ENCODE measurements around the gene CACNA1F.

CACNA1F gene

DNA sequence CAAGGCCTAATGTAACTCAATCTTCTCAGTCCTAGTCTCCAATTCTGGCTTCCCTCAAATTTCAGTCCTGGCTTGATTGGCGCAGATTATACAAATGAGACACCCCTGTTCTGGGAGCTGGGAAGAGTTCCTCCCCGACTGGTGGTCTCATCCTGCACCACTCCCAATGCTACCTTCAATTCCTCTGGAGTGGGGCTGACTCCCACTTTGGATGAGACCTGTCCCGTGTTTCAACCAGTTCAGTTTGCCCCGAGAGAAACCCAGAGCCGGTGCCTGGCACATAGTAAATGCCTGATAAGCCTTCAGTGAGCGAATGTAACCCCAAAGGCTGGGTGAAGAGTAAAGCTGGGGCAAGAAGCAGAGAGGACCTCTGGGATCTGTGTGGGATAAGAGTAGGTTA is 29.1 kb downstream of the CACNA1F start:
- CTCF ChIA-PET, result no interaction called here
- TF ChIP-seq, protein P1, sequence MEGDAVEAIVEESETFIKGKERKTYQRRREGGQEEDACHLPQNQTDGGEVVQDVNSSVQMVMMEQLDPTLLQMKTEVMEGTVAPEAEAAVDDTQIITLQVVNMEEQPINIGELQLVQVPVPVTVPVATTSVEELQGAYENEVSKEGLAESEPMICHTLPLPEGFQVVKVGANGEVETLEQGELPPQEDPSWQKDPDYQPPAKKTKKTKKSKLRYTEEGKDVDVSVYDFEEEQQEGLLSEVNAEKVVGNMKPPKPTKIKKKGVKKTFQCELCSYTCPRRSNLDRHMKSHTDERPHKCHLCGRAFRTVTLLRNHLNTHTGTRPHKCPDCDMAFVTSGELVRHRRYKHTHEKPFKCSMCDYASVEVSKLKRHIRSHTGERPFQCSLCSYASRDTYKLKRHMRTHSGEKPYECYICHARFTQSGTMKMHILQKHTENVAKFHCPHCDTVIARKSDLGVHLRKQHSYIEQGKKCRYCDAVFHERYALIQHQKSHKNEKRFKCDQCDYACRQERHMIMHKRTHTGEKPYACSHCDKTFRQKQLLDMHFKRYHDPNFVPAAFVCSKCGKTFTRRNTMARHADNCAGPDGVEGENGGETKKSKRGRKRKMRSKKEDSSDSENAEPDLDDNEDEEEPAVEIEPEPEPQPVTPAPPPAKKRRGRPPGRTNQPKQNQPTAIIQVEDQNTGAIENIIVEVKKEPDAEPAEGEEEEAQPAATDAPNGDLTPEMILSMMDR (IDR thresholded peaks at IDR 0.05; ENCODE audit: insufficient read depth, low read length, missing control alignments), result no peak
- POLR2A ChIA-PET, result no interaction called here
- no peak for DNase-seq (ENCODE audit: low read depth, low spot score)
- no peak overlapping the region for H3K4me3 ChIP-seq (ENCODE audit: low read depth, low read length)

DNA sequence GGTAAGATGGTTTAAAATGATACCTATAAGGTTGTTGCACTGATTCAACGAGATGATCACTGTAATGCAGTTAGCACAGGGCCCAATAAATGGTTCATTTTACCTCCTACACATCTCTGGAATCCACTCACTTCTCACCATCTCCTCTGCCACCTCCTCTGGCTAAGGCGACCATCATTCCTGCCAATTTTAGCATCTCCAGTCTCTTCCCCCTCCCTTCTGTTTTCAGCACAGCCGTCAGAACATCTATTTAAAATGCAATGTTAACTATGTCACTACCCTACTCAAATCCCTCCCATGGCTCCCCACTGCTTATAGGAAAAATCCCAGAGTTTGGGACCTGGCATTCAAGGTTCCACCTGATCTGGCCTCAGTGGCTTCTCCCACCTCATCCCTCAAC is 29.6 kb downstream of the CACNA1F start:
- CTCF ChIA-PET, result no interaction called here
- H3K4me3 ChIP-seq (ENCODE audit: low read depth, low read length), result no peak overlapping the region
- POLR2A ChIA-PET, result no interaction called here
- no peak for DNase-seq (ENCODE audit: low read depth, low spot score)
- TF ChIP-seq, protein P1 (IDR thresholded peaks at IDR 0.05; ENCODE audit: insufficient read depth, low read length, missing control alignments), result no peak

DNA sequence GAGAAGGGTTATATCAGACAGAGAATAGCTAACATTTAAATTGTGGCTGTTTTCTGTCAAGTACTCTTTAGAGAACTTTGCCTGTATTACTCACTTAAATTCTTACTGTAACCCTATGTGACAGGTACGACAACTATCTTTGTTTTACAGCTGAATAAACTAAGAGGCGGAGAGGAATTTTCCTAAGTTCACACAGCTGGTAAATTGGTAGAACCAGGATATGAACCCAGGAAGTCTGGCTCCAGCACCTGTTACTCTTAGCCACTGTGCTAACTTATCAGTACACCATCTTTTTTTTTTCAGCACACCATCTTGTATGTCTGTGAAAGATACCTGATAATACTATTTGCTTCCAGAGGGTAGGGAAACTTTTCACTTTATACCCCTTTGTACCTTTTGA is 31.1 kb downstream of the CACNA1F start:
- TF ChIP-seq, protein P1 (IDR thresholded peaks at IDR 0.05; ENCODE audit: insufficient read depth, low read length, missing control alignments), result no peak
- no peak overlapping the region for H3K4me3 ChIP-seq (ENCODE audit: low read depth, low read length)
- ChIA-PET POLR2A (no interaction called here), CTCF (interaction anchor here (0.8 to 1.0 kb wide), 2 partner anchors 9 to 11 kb away, joined by 3 to 4 read pairs; no protein-coding TSS in a partner anchor)
- DNase-seq (ENCODE audit: low read depth, low spot score), result no peak

DNA sequence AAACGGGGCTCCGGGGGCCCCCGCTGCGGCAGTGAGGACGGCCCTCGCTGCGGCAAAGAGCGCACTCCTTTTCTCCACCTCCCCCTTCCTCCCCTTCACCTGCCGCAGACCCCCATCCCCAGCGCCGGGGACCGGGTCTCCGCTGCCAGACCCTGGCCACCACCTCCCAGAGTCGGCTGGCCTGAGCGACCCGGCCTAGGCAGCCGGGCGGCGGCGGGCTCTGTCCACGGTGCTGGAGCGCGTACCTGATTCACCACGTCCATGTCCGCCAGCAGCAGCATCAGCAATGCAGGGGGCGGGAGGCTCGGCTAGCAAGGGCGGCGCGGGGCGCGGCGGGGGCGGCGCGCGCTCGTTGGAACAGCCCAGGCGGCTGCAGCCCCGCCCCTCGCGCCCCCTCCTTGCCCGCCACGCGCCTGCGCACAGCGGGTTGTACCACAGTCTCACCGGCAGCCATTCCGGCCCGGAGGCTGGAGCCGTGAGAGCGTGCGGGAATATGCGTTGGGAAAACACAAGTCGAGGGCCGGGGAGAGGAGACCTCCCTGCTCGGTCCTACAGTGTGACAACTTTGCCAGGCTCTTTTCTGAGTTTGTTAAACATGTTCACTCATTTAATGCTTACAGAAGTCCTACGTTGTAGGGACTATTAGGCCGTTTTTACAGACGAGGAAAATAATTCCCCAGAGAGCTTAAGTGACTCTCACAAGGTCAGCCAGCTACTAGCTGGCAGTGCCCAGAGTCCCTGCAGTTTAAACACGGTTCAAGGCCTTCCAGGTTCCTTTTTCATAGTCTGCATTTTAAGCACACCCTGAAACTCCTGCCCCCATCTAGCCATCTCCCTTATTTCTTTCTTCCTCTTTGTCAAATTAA is 33.0 kb downstream of the CACNA1F start, which contains the start of gene SYP:
Gene SYP, minus strand, starts transcription at position 288 of the 866 bp plus-strand sequence. Its CDS starts 7 bp downstream, at position 281.
- TF ChIP-seq, protein P1 (IDR thresholded peaks at IDR 0.05; ENCODE audit: insufficient read depth, low read length, missing control alignments), result no peak
- POLR2A ChIA-PET, result no interaction called here
- CTCF ChIA-PET, result interaction anchor here (1.0 to 1.1 kb wide), 2 partner anchors 8 to 9 kb away, joined by 3 to 5 read pairs; no protein-coding TSS in a partner anchor
- no peak for DNase-seq (ENCODE audit: low read depth, low spot score)
- peak within 1 kb of the TSS; percentile 39 for H3K4me3 ChIP-seq (ENCODE audit: low read depth, low read length)

DNA sequence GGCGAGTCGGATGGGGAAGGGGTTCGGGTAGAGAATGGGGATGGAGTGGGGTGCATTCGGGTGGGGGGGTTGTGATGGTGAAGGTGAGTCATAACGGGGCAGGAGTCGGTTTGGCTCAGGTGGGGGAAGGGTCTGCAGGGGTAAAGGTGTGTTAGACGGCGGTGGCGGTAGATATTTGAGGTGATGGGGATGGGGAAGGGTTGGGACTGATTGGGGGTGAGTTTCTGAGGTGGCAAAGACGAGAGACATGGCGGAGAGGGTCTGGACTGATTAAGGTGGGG is 33.9 kb downstream of the CACNA1F start:
- H3K4me3 ChIP-seq (ENCODE audit: low read depth, low read length), result no peak overlapping the region
- ChIA-PET CTCF (no interaction called here), POLR2A (no interaction called here)
- DNase-seq (ENCODE audit: low read depth, low spot score), result no peak
- TF ChIP-seq, protein P1 (IDR thresholded peaks at IDR 0.05; ENCODE audit: insufficient read depth, low read length, missing control alignments), result no peak

DNA sequence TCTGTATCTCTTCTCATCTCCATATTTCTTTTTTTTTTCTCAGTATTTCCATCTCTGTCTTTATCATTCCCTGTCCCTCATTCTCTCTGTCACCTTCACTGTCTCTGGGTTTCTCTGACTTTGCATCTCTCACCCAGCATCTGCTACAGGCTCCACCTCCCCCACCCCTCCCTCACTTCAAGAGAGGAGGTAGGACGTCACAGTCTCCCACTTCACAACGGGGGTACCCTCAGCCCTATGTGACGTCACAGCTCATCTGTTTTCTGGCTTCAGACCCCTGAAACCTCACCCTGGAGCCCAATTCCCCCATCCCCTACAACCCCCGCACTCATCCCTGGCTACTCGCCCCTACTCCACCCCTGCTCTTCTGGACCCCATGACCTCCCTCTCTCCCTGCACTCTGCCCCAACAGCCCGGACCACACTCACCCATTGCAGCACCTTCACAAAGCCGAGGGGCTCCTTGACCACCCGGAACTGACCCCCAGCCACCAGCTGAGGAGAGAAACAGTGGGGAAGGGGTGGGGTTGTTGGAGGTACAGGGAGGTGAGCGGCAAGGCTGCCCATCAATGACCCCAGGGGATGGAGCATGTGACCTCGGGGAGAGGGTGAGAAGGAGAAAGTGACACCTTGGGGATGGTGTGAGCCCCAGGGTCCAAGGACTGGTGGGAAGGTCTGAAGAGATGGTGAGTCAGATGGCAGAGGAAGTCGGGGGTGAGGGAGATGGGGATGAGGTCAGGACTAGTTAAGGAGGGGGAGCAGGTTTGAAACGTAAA is 34.4 kb downstream of the CACNA1F start:
- TF ChIP-seq, protein P1 (IDR thresholded peaks at IDR 0.05; ENCODE audit: insufficient read depth, low read length, missing control alignments), result no peak
- no peak for DNase-seq (ENCODE audit: low read depth, low spot score)
- POLR2A ChIA-PET, result no interaction called here
- CTCF ChIA-PET, result no interaction called here
- H3K4me3 ChIP-seq (ENCODE audit: low read depth, low read length), result no peak overlapping the region
